Suprapubic skin (tissue), 4 donors: ENCODE measurements around the gene CFAP45. TPM values are rescaled to one million over a fixed set of nuclear protein-coding genes. Genes with fewer than 3 reads are reported as not detected.

Experiments used
- DNase-seq, 2 donors: peaks; one replicate each; pipeline ENCODE4 v3.0.0-alpha.2; 2019; ENCODE audit warnings: low spot score in 2 of 2
- H3K27ac ChIP-seq: fragments of 200-600 bp; sonication (generic); one replicate; pipeline ENCODE4 v1.5.1; 2019
- H3K27me3 ChIP-seq: fragments of 200-600 bp; sonication (generic); one replicate; pipeline ENCODE4 v1.5.1; 2019
- H3K36me3 ChIP-seq: fragments of 200-600 bp; sonication (generic); one replicate; pipeline ENCODE4 v1.5.1; 2019
- H3K4me1 ChIP-seq: fragments of 200-600 bp; sonication (generic); one replicate; pipeline ENCODE4 v1.5.1; 2019
- H3K4me3 ChIP-seq: fragments of 200-600 bp; sonication (generic); one replicate; pipeline ENCODE4 v1.5.1; 2019; ENCODE audit warnings: mild to moderate bottlenecking
- H3K9me3 ChIP-seq: fragments of 200-600 bp; sonication (generic); one replicate; pipeline ENCODE4 v1.5.1; 2019
- EP300 ChIP-seq: sonication (generic); formaldehyde crosslinking; IDR thresholded peaks from one replicate; pipeline ENCODE4 v1.6.1; 2017; ENCODE audit warnings: antibody characterized with exemption
- POLR2A ChIP-seq, 2 donors: fragments of 450-650 bp; IDR thresholded peaks; one replicate each; pipeline ENCODE4 v1.6.1; 2017; ENCODE audit warnings: antibody characterized with exemption in 2 of 2, mild to moderate bottlenecking in 2 of 2, moderate library complexity in 2 of 2
- POLR2AphosphoS5 ChIP-seq, 3 donors: sonication (generic); formaldehyde crosslinking; IDR thresholded peaks; one replicate each; pipeline ENCODE4 v1.6.1; 2017; ENCODE audit warnings: antibody characterized with exemption in 3 of 3
- WGBS: methylation state at CpG from one replicate; pipeline ENCODE4 v1.1.5; 2018; 5-methylcytosine and 5-hydroxymethylcytosine counted together
- total RNA-seq, 4 donors: library from RNA; depleted of rRNA; stranded (reverse); fragments of >200 nt; gene quantifications; one replicate each; pipeline ENCODE4 v1.1.0, GENCODE V29; 2016
- TF ChIP-seq, protein P1 (sequence below), 2 donors: fragments of 200-600 bp in 1 of 2; fragments of 450-650 bp in 1 of 2; sonication (generic) in 1 of 2; IDR thresholded peaks; one replicate each; pipeline ENCODE4 v1.5.1; 2016 to 2019; ENCODE audit warnings: antibody characterized with exemption in 2 of 2, mild to moderate bottlenecking in 1 of 2, moderate library complexity in 1 of 2

Gene CFAP45
- total RNA-seq, 4 donors from 2014 or later = 0.78 to 2.1 (median 1.6) TPM

DNA sequence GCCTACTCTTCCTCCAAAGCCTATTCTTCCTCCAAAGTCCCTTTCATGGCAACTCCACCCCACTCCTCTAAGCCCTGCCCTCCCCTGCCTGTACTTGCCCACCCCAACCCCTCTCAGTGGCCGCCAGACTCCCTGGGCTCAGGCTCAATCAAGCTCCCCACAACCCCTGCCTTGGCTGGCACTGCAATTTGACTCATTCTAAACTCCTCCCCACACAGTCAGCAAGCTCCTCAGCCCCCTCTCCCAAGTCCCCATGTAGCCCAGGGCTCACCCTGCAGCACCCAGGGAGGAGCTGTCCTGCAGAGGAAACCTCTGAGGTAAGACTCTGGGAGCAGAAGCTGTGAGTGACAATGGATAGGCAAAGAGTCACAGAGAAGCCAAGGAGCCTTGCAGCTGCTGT is 33.9 kb downstream of the CFAP45 start:
- TF ChIP-seq EP300 (no peak), POLR2AphosphoS5 (IDR thresholded peaks at IDR 0.05) (no peak), POLR2A (IDR thresholded peaks at IDR 0.05) (no peak)
- TF ChIP-seq, protein P1, sequence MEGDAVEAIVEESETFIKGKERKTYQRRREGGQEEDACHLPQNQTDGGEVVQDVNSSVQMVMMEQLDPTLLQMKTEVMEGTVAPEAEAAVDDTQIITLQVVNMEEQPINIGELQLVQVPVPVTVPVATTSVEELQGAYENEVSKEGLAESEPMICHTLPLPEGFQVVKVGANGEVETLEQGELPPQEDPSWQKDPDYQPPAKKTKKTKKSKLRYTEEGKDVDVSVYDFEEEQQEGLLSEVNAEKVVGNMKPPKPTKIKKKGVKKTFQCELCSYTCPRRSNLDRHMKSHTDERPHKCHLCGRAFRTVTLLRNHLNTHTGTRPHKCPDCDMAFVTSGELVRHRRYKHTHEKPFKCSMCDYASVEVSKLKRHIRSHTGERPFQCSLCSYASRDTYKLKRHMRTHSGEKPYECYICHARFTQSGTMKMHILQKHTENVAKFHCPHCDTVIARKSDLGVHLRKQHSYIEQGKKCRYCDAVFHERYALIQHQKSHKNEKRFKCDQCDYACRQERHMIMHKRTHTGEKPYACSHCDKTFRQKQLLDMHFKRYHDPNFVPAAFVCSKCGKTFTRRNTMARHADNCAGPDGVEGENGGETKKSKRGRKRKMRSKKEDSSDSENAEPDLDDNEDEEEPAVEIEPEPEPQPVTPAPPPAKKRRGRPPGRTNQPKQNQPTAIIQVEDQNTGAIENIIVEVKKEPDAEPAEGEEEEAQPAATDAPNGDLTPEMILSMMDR (IDR thresholded peaks at IDR 0.05) = no peak
- 44% methylated on average over 1 of the region's 1 CpG for WGBS
- Histone ChIP-seq H3K9me3 (no peaks in the 10 kb centered on the region), H3K4me3 (no peak overlapping the region), H3K27ac (no peak overlapping the region), H3K4me1 (peaks cover 69% of the 10 kb centered on the region), H3K27me3 (no peaks in the 10 kb centered on the region), H3K36me3 (no peaks in the 10 kb centered on the region)
- DNase-seq = no peak

DNA sequence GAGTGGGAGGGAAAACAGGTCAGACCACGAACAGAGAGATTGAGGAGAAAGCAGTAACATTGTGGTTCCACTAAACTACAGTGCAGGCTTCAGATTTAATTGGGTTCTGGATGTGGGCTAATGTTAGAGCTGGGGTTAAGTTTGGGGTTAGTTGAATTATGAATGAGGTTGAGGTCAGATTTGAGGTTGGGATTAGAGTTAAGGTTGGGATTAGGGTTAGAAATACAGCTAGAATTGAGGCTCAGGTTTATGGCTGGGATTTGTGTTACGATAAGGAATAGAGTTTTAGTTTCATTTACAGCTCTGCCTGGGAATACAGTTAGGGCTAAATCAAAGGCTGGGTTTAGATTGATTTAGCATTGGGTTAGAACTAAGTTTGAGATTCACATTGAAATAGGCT is 35.7 kb downstream of the CFAP45 start:
- WGBS = 73% methylated on average over 2 of the region's 2 CpGs
- Histone ChIP-seq H3K27me3 (no peaks in the 10 kb centered on the region), H3K9me3 (no peaks in the 10 kb centered on the region), H3K27ac (no peak overlapping the region), H3K36me3 (no peaks in the 10 kb centered on the region), H3K4me1 (peaks cover 62% of the 10 kb centered on the region), H3K4me3 (no peak overlapping the region)
- TF ChIP-seq, protein P1 (IDR thresholded peaks at IDR 0.05) = no peak
- no peak for TF ChIP-seq EP300
- TF ChIP-seq POLR2A (IDR thresholded peaks at IDR 0.05) = no peak
- TF ChIP-seq POLR2AphosphoS5 (IDR thresholded peaks at IDR 0.05) = no peak
- DNase-seq = no peak

DNA sequence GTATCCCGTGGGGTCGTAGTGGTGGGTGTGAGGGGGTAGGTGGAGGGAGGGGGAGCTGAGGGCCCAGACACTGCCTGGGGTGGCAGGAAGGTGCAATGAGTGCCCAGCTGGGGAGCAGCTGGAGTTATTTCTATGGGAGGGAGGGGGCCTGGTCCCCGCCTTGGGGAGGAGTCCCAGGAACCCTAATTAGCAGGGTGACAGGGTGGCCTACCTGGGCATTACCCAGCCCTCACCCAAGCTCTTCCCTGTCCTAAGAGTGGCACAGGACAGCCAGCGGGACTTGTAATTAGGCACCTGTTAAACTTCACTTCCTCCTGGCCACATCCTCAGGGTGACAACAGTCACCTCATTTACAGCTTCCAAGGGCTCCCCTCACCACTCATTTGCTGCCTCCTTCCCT is 37.4 kb downstream of the CFAP45 start, which contains the start of gene VSIG8:
Gene VSIG8, minus strand, starts transcription at position 101 of the 400 bp plus-strand sequence. CDS start 136 bp downstream, outside the sequence.
- no peak for DNase-seq
- no peak for TF ChIP-seq POLR2AphosphoS5 (IDR thresholded peaks at IDR 0.05)
- no peak for TF ChIP-seq EP300
- TF ChIP-seq, protein P1 (IDR thresholded peaks at IDR 0.05) = no peak
- TF ChIP-seq POLR2A (IDR thresholded peaks at IDR 0.05) = no peak
- H3K4me1 ChIP-seq = peaks cover 51% of the 10 kb centered on the region
- no peaks in the 10 kb centered on the region for H3K9me3 ChIP-seq
- no peak within 1 kb of the TSS for H3K27ac ChIP-seq
- H3K27me3 ChIP-seq = no peaks in the 10 kb centered on the region
- H3K4me3 ChIP-seq = no peak within 1 kb of the TSS
- 51% methylated on average over 4 of the region's 4 CpGs for WGBS
- no peaks in the 10 kb centered on the region for H3K36me3 ChIP-seq

DNA sequence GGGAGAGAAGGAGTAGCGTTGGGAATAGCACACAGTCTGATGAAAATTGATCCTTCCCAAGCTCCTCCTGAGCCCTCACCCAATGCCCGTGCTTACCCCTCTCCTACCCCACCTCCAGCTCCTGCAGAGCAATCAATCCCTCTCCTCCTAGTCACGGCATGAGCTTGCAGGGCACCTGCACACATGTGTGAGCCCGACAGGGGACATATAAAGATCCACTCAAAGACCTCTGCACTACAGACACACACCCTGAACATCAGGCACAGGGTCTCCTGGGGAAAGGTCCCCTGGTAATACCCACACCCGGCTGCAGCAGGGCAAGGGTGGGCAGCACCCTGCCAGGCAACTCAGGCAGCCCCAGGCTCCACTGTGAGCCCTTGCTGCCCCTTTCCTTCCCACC is 37.9 kb downstream of the CFAP45 start:
- no peaks in the 10 kb centered on the region for H3K27me3 ChIP-seq
- H3K36me3 ChIP-seq = no peaks in the 10 kb centered on the region
- TF ChIP-seq EP300 (no peak), POLR2A (IDR thresholded peaks at IDR 0.05) (no peak), POLR2AphosphoS5 (IDR thresholded peaks at IDR 0.05) (no peak)
- TF ChIP-seq, protein P1 (IDR thresholded peaks at IDR 0.05) = no peak
- H3K27ac ChIP-seq = no peak overlapping the region
- H3K4me3 ChIP-seq = no peak overlapping the region
- H3K4me1 ChIP-seq = peaks cover 46% of the 10 kb centered on the region
- WGBS = 54% methylated on average over 4 of the region's 5 CpGs
- DNase-seq = no peak
- H3K9me3 ChIP-seq = no peaks in the 10 kb centered on the region

DNA sequence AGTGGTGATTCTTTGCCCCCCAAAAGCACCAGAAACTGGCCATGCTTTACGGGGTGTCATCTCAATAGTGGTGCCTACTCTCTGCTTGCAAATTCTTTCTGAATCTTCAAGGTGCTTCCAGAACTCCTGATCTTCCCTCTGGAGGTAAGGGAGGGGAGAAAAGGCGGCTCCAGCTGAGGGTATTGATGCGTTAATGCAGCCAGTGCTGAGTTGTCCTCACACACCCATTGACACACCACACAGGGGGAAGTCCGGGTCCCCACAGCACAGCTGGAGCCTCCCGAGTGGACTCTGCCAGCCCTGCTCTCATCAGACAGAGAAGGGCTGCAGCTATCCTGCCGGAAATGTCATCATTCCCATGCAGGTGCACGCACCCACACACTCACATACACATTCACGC is 38.7 kb downstream of the CFAP45 start:
- 64% methylated on average over 3 of the region's 8 CpGs for WGBS
- Histone ChIP-seq H3K4me1 (peaks cover 41% of the 10 kb centered on the region), H3K27me3 (no peaks in the 10 kb centered on the region), H3K27ac (peak overlapping the region; percentile 81), H3K9me3 (no peaks in the 10 kb centered on the region), H3K4me3 (peak overlapping the region; percentile 11), H3K36me3 (no peaks in the 10 kb centered on the region)
- no peak for DNase-seq
- TF ChIP-seq EP300 (no peak), POLR2A (IDR thresholded peaks at IDR 0.05) (no peak), POLR2AphosphoS5 (IDR thresholded peaks at IDR 0.05) (no peak)
- TF ChIP-seq, protein P1 (IDR thresholded peaks at IDR 0.05) = no peak
